Stimulated activated CD4-positive, alpha-beta T cell treated with anti-CD3 and anti-CD28 coated beads, TNF-alpha, amount 100 ng/mL, for 24 hours (primary cell): ENCODE measurements around the gene UBE2B.
"Not testable (repeated sequence)": the region's sequence is repeated elsewhere in the genome, so short reads cannot be mapped to it uniquely, and the experiment has no call there.

Experiments
- DNase-seq, 3 experiments: peaks; one replicate each; pipeline ENCODE4 v3.0.0-alpha.2; 2020; ENCODE audit warnings: low read depth in 3 of 3

UBE2B gene

DNA sequence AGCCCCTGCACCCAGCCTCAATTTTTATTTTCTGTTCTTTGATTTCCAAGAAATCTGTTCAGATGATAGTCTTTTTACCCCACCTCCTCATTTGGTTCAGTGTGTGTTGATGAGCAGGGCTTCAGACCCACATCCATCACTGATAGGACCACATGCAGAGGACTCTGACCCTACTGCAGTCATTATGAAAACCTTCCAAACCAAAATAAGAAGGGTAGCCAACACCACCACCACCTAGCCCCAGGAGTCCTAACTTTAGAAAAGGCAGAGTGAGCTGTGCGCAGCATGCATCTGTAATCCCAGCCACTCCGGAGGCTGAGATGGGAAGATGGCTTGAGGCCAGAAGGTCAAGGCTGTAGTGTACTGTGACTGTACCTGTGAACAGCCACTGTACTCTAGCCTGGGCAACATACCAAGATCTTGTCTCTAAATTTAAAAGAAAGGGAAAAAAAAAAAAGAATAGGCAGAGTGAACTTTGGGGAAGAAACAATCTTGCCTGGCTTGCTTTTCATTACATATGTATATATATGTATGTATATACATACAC, 27.3 kb downstream of the UBE2B start:
- no peak for DNase-seq

DNA sequence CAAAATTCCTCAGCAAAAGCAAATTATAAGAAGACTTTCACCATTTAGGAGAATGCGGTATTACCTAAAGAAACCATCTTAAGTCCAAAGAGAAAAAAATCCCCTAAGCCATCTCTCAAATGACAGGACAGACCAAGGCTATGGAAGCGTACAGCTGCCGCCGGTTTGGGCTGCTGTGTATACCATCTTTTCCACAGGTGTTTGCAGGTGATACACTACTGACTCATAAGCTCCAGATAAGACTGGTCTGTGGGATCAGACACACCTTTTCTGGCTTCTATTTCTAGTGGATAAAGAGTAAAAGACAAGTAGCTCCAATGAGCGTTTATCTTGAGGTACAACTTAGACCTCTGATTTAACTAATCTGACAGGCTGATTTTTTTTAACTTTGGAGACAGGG, 32.6 kb downstream of the UBE2B start:
- no peak for DNase-seq

DNA sequence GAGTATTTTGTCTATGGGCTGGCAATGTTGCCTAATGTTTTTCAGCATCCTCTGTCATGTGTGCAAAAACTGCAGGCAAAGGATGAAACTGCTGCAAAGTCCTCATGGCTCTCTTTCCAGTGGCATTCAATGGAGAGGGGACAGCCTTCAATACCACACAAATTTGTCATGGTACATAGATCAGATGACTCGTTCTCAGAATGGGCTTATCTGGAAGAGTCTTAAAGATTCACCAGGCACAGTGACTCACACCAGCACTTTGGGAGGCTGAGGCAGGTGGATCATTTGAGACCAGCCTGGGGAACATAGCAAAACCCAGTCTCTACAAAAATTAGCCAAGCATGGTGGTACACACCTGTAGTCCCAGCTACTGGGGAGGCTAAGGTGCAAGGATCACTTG, 35.0 kb downstream of the UBE2B start:
- no peak for DNase-seq

DNA sequence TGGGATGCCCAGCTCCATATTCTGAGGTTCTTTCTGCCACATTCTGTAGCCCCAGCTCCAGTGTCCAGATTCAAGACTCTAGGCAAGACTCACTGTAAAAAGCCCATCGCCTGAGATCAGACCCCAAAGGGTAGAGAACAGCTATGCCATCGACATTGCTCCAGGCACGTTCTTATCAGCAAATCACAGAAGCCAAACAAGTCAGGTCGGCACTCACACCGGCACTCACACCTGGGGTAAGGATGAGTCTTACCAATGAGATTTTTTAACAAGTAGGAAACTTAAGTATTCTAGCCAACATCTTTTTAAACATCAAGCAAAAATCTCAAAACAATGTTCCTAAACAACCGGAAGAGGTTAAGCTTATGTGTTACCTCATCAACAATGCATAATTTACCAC, 38.0 kb downstream of the UBE2B start:
- no peak for DNase-seq

DNA sequence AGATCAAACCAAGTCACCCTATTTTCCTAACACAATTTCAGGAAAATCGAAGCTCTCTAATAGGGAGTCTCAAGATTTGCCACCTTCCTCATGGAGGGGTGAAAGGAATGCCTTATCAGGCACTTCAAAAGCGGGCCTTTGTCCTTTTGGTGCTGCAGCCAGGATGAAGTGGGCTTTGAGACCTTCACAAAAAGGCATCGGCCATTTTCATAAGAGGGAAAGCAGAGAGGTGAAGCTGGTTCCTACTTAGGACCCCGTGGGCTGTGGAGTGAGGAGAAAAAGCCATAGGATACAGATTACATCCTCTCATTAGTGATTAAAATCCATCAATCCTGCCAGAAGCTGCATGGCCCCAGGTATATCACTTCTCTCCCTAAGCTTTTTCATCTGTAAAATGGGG, 39.5 kb downstream of the UBE2B start:
- DNase-seq = no peak

DNA sequence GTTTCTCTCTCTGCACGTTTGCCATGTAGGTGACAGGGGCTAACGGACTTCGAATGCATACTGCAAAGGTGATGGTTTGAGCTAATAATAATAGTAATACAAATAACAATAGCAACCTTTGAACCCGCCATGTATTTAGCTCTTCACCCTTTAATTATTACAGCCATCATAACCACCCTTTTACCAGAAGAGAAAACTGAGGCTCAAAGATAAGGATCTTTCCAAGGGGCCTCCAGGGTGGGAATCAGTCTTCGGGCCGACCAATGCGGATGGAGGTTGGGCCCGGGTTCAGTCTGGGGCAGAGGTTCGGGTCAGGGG, 39.8 kb downstream of the UBE2B start:
- DNase-seq = no peak

DNA sequence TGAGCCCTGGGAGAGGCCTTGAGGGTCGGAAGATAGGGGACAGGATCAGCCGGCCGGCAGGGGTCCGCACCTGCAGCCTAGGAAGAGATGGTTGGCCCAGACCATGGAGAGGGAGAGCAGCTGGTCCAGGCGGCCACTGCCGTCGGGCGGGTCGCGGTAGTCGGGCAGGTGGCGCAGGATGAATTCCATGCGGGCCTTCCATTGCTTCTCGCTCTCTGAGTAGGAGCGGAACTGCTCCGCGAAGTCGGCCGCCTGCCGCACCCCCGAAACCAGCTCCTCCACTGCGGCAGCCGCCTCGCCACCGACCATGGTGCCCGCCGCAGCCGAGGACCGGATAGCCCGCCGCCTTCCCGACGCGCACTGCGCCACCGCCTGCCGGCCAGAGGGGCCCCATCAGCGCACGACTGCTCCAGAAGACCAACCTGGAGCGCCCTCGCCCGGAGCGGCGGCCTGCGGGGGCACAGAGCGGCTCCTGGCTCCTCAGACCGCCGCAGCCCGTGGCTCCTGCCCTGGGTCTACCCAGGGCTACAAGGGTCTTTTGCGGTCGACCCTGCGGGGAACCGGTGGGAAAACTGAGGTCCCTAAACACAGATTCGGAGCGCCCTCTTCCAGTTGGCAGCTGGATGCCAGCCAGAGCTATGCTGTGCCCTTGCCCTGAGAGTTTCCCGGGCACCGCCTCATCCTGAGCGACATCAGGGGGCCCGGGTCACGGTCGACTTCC, 40.3 kb downstream of the UBE2B start, which contains the start of gene CDKN2AIPNL:
CDKN2AIPNL (minus strand) TSS at position 336 of the 721 bp plus-strand sequence; CDS start at position 309, 27 bp downstream.
- DNase-seq = peak; percentile 79 to 88 (median 81)

DNA sequence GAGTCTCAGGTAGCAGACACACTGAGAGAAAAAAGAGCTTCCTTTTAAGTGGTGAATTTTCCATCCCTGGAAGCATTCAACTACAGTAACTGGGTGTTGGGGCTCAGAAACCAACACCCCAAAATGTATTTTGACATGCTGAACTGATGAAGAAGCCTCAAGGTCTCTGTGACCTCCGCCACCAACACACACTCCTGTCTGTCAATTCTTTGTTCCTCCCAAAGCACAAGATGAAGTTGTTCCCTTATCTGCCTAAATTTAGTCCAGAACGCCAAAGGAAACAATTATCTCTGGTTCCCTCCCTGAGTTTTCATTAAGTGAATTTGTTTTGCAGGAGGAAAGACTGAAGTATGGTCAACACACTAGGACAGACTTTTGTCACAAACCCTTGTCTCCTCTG, 41.7 kb downstream of the UBE2B start:
- no peak for DNase-seq

DNA sequence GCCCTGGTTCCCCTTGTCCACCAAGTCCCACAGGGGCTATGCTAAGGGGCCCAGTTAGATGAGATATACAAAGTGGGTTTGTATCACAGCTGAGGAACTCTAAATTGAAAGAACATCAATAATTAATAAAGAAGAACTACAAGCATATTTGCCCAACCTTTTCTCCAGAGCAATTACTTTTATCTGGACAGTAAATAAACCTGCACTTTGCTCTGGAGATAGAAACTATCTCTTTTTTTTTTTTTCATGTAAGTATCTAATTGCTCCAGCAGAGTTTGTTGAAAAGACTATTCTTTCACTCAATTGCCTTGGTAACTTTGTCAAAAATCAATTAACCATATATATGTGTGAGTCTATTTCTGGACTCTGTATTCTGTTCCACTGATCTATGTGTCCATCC, 46.3 kb downstream of the UBE2B start:
- no peak for DNase-seq

DNA sequence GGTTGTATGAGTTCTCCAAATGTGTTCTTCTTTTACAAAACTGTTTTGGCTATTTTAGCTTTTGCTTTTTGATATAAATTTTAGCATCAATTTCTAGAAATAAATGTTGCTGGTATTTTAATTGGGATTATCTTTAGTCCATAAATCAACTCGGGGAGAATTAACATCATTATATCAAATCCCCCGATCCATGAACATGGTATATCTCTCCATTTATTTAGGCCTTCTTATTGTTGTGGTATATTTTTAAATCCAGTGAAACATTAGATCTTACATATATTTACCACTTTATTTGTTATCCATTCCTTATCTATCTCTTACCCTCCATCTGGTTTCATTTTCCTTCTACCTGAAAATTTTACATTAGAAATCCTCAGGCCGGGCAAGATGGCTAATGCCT, 47.6 kb downstream of the UBE2B start:
- no peak for DNase-seq

DNA sequence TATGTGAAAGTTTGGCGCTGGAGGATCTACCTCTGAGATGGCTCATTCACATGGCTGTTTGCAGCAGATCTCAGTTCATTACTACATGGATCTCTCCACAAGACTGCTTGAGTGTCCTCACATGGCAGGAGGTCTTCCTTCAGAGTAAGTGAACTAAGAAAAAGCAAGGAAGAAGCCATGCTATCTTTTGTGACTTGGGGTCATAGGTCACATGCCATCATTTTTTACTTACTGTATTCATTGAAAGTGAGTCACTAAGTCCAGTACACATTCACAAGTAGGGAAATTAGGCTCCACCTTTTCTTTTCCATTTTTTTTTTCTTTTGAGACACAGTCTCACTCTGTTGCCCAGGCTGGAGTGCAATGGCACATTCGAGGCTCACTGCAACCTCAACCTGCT, 49.0 kb downstream of the UBE2B start:
- DNase-seq = no peak

DNA sequence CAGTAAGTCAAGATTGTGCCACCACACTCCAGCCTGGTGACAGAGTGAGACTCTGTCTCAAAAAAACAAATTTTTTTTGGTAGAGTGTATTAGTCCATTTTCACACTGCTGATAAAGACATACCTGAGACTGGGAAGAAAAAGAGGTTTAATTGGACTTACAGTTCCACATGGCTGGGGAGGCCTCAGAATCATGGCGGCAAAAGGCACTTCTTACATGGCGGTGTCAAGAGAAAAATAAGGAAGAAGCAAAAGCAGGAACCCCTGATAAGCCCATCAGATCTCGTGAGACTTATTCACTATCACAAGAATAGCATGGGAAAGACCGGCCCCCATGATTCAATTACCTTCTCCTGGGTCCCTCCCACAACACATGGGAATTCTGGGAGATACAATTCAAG, 49.7 kb downstream of the UBE2B start:
- not testable (repeated sequence) for DNase-seq

DNA sequence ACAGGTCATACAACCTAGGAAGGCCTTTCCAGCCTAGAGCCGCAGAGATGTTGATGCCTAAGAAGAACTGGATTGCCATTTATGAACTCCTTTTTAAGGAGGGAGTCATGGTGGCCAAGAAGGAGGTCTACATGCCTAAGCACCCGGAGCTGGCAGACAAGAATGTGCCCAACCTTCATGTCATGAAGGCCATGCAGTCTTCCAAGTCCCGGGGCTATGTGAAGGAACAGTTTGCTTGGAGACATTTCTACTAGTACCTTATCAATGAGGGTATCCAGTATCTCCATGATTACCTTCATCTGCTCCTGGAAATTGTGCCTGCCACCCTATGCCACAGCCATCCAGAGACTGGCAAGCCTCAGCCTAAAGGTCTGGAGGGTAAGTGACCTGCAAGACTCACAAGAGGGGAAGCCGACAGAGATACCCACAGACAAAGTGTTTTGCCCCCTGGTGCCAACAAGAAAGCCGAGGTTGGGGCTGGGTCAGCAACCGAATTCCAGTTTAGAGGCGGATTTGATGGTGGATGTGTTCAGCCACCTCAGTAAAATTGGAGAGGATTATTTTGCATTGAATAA, 51.5 kb downstream of the UBE2B start:
- DNase-seq = no peak

DNA sequence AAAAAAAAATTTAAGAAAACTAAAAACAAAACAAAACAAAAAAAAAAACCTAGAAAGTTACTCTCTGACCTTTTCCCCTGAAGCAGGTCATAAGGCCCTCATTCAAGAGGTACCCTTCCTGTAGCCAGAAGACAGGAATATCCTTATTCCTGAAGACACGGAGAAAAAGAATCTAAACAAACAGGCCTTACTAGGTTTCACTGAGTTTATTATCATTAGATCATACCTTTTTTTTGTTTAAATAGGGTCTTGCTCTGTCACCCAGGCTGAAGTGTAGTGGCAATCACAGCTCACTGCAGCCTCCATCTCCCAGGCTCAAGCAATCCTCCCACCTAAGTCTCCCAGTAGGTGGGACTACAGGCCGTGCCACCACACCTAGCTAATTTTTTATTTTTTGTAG, 52.0 kb downstream of the UBE2B start:
- DNase-seq = no peak

DNA sequence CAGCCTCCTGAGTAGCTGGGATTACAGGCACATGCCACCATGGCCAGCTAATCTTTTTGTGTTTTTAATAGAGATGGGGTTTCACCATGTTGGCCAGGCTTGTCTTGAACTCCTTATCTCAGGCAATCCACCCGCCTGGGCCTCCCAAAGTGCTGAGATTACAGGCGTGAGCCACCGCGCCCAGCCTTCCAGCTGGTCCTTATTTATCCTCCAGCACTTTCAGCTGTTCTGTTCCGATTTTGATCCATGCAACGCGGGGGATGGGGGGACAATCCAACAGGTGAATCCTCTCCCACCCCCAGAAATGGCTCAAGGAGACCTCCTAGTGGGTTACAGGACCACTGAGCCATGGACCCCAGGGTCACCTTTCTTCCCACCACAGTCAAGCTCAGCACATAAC, 55.0 kb downstream of the UBE2B start:
- DNase-seq = no peak

DNA sequence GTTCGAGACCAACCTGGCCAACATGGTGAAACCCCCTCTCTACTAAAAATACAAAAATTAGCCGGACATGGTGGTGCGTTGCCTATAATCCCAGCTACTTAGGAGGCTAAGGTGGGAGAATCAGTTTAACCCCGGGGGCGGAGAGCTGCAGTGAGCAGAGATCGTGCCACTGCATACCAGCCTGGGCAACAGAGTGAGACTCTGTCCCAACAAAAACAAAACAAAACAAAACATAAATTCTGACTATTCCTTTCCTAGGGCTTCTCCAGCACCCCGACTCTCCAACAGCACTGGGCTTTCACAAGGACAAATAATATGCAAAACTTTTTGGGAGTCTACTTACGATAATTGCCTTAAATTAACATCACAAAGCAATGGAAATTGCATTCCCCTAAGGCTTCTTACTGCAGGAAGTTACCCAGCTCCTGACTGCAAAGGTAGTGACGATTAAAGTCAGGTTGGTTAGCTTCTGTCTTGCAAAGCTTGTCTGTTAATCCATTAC, 56.2 kb downstream of the UBE2B start:
- DNase-seq = no peak

DNA sequence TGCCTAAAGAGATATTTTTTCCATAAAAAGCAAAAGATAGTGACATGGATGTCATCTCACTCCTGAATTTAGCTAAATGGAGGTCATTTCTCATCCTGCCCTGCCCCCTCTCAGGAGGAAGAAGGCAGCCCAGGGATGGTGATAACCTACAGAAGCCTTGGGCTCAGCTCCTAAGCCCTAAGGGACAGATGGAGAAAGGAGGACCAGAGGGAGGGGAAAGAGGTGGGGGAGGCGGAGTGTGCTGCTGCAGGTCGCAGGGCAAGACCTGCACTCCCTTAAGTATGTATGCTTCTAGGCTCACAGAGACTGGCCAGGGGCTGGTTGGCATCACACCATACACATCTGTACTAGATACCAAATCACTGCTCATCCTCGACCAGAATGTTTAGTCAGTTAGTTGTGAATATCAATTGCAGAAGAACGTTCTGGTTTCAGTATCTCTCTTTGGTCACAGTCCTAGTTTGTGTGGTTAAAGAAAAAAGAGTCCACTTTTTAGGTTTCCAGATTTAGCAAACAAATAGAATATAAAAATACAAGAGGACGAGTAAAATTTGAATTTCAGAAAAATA, 58.7 kb downstream of the UBE2B start:
- no peak for DNase-seq

DNA sequence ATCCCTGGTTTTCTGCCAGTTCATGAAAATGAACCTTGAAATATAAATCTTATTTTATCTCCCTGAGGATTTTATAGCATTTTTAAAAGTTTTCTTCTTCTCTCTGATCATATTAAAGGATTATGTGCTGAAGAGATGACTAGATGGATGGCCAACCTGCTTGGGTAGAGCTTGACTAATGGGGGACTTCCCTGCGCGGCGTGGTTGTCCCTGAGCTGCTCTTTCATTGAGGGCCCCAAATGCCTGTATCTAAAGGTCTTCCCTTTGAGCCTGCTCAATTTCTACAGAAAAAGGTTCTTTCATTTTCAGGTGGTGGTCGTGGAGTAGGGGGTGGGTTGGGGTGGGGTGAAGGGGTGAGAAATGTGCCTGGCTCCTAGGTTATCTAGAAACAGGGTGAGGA, 60.8 kb downstream of the UBE2B start:
- peak in 1 of 3 experiments; percentile 28 for DNase-seq

DNA sequence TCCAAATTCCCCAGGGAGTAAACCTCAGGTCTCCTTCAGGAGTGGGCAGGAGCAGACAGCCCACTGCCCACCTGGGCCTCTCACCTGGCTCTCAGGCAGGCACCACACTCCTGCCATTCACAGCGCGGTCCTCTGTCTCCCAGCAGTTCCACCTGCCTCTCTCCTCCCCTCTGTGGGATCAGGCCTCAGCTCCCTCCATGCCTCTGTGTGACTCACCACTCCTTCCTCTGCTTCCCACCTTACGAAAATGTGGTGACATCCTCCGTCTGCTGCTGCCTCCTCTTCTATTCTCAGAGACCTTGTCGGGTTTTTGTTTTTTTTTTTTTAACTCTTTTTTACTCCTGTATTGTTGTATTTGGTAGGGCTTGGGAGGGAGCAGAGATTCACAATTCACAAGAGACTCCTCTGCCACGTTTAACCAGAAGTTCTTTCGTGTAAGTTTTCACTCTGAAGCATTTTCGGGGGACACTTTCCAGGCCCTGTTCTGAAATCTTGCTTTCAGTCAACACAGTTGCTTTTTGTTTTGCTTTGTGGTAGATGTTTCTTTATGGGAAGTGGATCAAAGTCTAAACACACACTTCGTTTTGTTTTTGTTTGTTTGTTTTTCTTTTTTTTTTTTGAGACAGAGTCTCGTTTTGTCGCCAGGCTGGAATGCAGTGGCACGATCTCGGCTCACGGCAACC, 61.4 kb downstream of the UBE2B start:
- DNase-seq = no peak

DNA sequence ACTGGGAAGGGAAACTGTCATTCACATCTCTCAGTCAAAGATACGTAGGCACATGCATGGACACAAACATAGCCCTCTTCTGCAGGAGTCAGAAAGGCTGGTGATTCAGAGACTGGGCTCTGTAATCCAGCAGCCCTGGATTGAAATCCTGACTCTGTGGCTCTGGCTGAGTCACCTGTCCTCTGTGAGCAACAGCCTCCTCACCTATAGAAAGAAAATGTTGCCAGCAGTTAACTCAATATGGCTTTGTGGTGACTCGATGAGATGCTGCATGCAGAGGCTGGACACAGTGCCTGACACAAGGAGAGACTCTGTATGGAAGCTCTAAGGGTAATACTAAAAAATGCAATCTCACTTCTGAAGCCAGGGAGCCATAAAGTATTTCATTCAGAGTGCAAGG, 64.2 kb downstream of the UBE2B start:
- no peak for DNase-seq

DNA sequence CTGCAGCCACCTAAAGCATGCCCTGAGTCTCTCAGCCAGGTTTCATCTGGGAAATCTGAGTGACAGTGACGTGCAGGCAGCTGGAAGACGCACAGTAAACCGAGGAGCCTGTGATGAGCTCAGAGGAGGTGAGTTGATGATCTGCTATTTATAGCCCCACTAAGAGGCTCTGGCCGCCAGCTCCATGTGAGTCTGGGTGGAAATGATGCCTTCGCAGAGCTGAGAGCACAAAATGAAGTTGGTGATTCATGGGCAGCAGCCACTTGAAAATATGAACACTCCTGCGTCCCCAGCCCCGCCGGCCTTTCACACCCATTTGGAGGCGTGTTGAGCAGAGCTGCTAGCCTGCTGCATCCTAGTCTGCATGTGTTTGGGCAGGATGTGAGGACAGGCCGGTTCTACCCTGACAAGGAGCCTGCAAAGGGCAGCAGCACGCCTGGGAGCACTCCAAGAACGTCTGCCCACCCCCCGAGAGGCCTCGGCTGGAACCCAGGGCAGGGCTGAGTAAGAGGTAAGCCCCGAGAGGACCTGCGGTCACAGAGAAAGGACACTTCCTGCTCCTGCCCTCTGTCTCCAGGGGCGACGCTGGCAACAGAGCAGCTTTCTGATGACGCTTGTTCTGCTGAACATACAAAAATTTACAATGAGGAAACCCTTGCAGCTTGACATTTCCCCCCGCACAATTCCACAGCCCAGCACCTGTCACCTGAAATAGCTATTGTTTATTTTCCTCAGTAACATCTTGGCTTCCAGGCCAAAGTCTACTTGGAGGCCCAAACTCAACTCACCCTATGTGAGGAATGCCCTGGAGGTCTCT, 65.4 kb downstream of the UBE2B start:
- DNase-seq = peak; percentile 8 to 49 (median 17)
